PC-3 (cell line): Measurements from ENCODE around the gene PIP5K1C. TPM values are rescaled to one million over a fixed set of nuclear protein-coding genes. Genes with fewer than 3 reads are reported as not detected.

Experiments used
- ATAC-seq: fragments of 200-7000 bp; cut with Tn5 transposase; 2 replicates; pipeline ENCODE4 v1.9.1; 2020; ENCODE audit warnings: mild to moderate bottlenecking, moderate library complexity
- BruUV-seq: library from RNA; stranded (reverse); fragments of 400-500 nt; replicated peaks from 2 replicates; lab custom pipeline; 2021; lab: Mats Ljungman, UMichigan
- CTCF ChIA-PET: fragments of 300-600 bp; sonication (Branson Sonifier 250); formaldehyde crosslinking; loops from one replicate; lab custom pipeline; 2022; ENCODE audit warnings: antibody characterized with exemption; lab: Charles Lee
- POLR2A ChIA-PET: fragments of 300-600 bp; sonication (Branson Sonifier 250); formaldehyde crosslinking; loops from one replicate; lab custom pipeline; 2022; ENCODE audit warnings: antibody characterized with exemption; ENCODE audit not compliant: unreplicated experiment; lab: Charles Lee
- DNase-seq: peaks from one replicate; pipeline ENCODE4 v3.0.0-alpha.2; 2015
- H2AFZ ChIP-seq: fragments of 300-600 bp; sonication (generic); 2 replicates; pipeline ENCODE4 v1.6.0; 2016; ENCODE audit warnings: antibody characterized with exemption, low read length
- H3F3A ChIP-seq: fragments of 300-600 bp; sonication (generic); one replicate; pipeline ENCODE4 v1.6.0; 2017; ENCODE audit warnings: antibody characterized with exemption, low read length, control low read depth, mild to moderate bottlenecking; ENCODE audit not compliant: unreplicated experiment
- H3K27ac ChIP-seq: fragments of 300-600 bp; sonication (generic); 2 replicates; pipeline ENCODE4 v1.5.1; 2016; ENCODE audit warnings: mild to moderate bottlenecking, low read length
- H3K27me3 ChIP-seq: fragments of 300-600 bp; sonication (generic); 2 replicates; pipeline ENCODE4 v1.6.1; 2016; ENCODE audit warnings: low read length, mixed read lengths
- H3K36me3 ChIP-seq: fragments of 300-600 bp; sonication (generic); 2 replicates; pipeline ENCODE4 v1.6.1; 2016; ENCODE audit warnings: low read depth, mixed run types, low read length, mixed read lengths
- H3K4me1 ChIP-seq: fragments of 300-600 bp; sonication (generic); 2 replicates; pipeline ENCODE4 v1.5.1; 2016; ENCODE audit warnings: low read length; ENCODE audit not compliant: insufficient read depth
- H3K4me2 ChIP-seq: fragments of 300-600 bp; sonication (generic); 2 replicates; pipeline ENCODE4 v1.6.0; 2016; ENCODE audit warnings: low read length
- H3K4me3 ChIP-seq: fragments of 300-600 bp; sonication (generic); 2 replicates; pipeline ENCODE4 v1.5.1; 2016; ENCODE audit warnings: mild to moderate bottlenecking, low read length, mixed read lengths
- H3K79me2 ChIP-seq: fragments of 300-600 bp; sonication (generic); 2 replicates; pipeline ENCODE4 v1.6.1; 2017; ENCODE audit warnings: low read length, mixed read lengths
- H3K9ac ChIP-seq: fragments of 300-600 bp; sonication (generic); 2 replicates; pipeline ENCODE4 v1.6.0; 2016; ENCODE audit warnings: mild to moderate bottlenecking, low read length
- H3K9me2 ChIP-seq: fragments of 300-600 bp; sonication (generic); replicated peaks from 2 replicates; pipeline ENCODE4 v1.6.1; 2016; ENCODE audit warnings: mixed run types, low read length, mixed read lengths
- H3K9me3 ChIP-seq: fragments of 300-600 bp; sonication (generic); 2 replicates; pipeline ENCODE4 v1.6.1; 2016; ENCODE audit warnings: low read length, mixed read lengths
- H4K20me1 ChIP-seq: fragments of 300-600 bp; sonication (generic); 2 replicates; pipeline ENCODE4 v1.6.1; 2016; ENCODE audit warnings: low read length, mixed read lengths
- EZH2 ChIP-seq: fragments of 300-600 bp; sonication (generic); IDR thresholded peaks from one replicate; pipeline ENCODE4 v1.6.1; 2017; ENCODE audit warnings: antibody characterized with exemption, mild to moderate bottlenecking, low read length; ENCODE audit not compliant: unreplicated experiment
- EZH2phosphoT487 ChIP-seq: fragments of 300-600 bp; sonication (generic); IDR thresholded peaks from 2 replicates; pipeline ENCODE4 v1.6.1; 2018; ENCODE audit warnings: mild to moderate bottlenecking, antibody characterized with exemption, low read length, borderline replicate concordance
- intact Hi-C: fragments of 100-400 bp; cut with micrococcal nuclease; formaldehyde crosslinking; loops from 2 replicates; pipeline ENCODE4 v1.9.0; 2023
- total RNA-seq: library from RNA; depleted of rRNA; stranded (reverse); fragments of >200 nt; gene quantifications from 2 replicates; pipeline ENCODE4 v1.2.3, GENCODE V29; 2014
- TF ChIP-seq, protein P1 (sequence below): fragments of 300-600 bp; sonication (generic); conservative IDR thresholded peaks from 2 replicates; pipeline ENCODE4 v1.5.1; 2017; ENCODE audit warnings: antibody characterized with exemption, low read depth, mild to moderate bottlenecking, low read length

Gene PIP5K1C
- total RNA-seq, 1 experiment from 2014 or later = 16.1 TPM

DNA sequence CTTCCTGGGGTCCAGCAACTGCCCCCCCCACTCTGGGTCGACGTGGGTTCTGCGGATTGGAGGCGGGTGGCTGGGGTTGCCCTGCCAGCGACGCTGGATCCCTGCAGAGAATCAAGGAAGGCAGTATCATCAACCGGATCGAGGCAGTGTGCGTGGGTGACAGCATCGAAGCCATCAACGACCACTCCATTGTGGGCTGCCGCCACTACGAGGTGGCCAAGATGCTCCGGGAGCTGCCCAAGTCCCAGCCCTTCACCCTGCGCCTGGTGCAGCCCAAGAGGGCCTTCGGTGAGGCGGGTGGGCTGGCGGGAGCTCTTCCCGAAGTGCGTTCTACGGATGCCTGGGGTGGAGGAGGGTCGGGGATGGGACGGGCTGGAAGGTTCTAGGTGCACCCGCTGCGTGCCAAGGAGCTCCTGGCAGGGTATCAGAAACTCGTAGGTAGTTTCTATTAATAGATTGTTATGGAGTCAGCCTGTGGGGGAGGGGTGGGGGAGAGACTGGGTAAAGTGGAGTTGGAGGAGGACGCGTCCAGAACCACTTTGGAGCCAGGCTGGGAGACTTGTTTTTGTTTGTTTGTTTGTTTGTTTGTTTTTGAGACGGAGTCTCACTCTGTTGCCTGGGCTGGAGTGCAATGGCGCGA is 113.4 kb downstream of the PIP5K1C start:
- BruUV-seq = no TSS peak
- no peak for TF ChIP-seq EZH2
- TF ChIP-seq, protein P1, sequence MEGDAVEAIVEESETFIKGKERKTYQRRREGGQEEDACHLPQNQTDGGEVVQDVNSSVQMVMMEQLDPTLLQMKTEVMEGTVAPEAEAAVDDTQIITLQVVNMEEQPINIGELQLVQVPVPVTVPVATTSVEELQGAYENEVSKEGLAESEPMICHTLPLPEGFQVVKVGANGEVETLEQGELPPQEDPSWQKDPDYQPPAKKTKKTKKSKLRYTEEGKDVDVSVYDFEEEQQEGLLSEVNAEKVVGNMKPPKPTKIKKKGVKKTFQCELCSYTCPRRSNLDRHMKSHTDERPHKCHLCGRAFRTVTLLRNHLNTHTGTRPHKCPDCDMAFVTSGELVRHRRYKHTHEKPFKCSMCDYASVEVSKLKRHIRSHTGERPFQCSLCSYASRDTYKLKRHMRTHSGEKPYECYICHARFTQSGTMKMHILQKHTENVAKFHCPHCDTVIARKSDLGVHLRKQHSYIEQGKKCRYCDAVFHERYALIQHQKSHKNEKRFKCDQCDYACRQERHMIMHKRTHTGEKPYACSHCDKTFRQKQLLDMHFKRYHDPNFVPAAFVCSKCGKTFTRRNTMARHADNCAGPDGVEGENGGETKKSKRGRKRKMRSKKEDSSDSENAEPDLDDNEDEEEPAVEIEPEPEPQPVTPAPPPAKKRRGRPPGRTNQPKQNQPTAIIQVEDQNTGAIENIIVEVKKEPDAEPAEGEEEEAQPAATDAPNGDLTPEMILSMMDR = no peak
- TF ChIP-seq EZH2phosphoT487 = no peak
- H3K9me3 ChIP-seq = no peaks in the 10 kb centered on the region
- H2AFZ ChIP-seq = no peak overlapping the region
- no peaks in the 10 kb centered on the region for H3K36me3 ChIP-seq
- no peaks in the 10 kb centered on the region for H3K79me2 ChIP-seq
- H3K4me3 ChIP-seq = no peak overlapping the region
- H3K9ac ChIP-seq = no peak overlapping the region
- no peak overlapping the region for H3K27ac ChIP-seq
- DNase-seq (no peak), ATAC-seq (no peak)
- intact Hi-C loops = no loop called here
- POLR2A ChIA-PET = no interaction called here
- CTCF ChIA-PET = no interaction called here
- no peaks in the 10 kb centered on the region for H3F3A ChIP-seq
- no peaks in the 10 kb centered on the region for H4K20me1 ChIP-seq
- no peak overlapping the region for H3K4me2 ChIP-seq
- no peaks in the 10 kb centered on the region for H3K4me1 ChIP-seq
- H3K9me2 ChIP-seq = no peaks in the 10 kb centered on the region
- H3K27me3 ChIP-seq = no peaks in the 10 kb centered on the region

DNA sequence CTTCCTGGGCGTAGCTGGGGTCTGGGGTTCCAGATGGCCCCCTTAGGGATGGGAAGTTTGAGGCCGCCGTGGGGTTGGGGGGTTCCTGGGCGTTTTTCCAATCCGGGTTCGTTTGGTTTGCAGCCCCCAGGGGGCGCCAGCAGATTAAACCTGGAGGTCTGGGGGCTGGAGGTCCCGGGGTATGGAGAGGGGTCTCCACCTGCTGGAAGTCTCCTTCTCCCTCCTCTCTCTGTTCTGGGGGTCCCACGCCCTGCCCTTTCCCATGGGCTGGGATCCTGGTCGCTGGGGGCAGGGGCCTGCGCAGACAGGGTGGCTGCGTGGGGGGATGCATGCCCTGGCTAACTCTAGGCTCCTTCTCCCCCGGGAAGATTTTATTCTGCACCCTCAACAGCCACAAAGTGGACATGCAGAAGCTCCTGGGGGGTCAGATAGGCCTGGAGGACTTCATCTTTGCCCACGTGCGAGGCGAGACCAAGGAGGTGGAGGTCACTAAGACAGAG is 114.1 kb downstream of the PIP5K1C start:
- H3K36me3 ChIP-seq = no peaks in the 10 kb centered on the region
- intact Hi-C loops = no loop called here
- no peaks in the 10 kb centered on the region for H3K79me2 ChIP-seq
- no peaks in the 10 kb centered on the region for H3K9me3 ChIP-seq
- ChIA-PET POLR2A (no interaction called here), CTCF (no interaction called here)
- no peaks in the 10 kb centered on the region for H3K27me3 ChIP-seq
- DNase-seq (no peak), ATAC-seq (no peak)
- H3K4me2 ChIP-seq = no peak overlapping the region
- no peaks in the 10 kb centered on the region for H3K9me2 ChIP-seq
- H2AFZ ChIP-seq = no peak overlapping the region
- no peaks in the 10 kb centered on the region for H3F3A ChIP-seq
- no TSS peak for BruUV-seq
- H3K4me1 ChIP-seq = no peaks in the 10 kb centered on the region
- no peaks in the 10 kb centered on the region for H4K20me1 ChIP-seq
- H3K27ac ChIP-seq = no peak overlapping the region
- TF ChIP-seq, protein P1 = peak; percentile 62
- no peak for TF ChIP-seq EZH2
- no peak for TF ChIP-seq EZH2phosphoT487
- no peak overlapping the region for H3K4me3 ChIP-seq
- H3K9ac ChIP-seq = no peak overlapping the region
